Uterus (tissue), 4 donors: ENCODE results near the gene PLCG1. TPM values are rescaled to one million over a fixed set of nuclear protein-coding genes. Genes with fewer than 3 reads are reported as not detected.

Experiments
- DNase-seq, 2 donors: peaks; one replicate each; pipeline ENCODE4 v3.0.0-alpha.2; 2019 to 2020
- H3K27ac ChIP-seq, 2 donors: fragments of 200-600 bp; sonication (generic); 1 replicate in 1 of 2; 2 replicates in 1 of 2; pipeline ENCODE4 v1.5.1; 2016 to 2018
- H3K27me3 ChIP-seq, 2 donors: fragments of 200-600 bp; sonication (generic); one replicate each; pipeline ENCODE4 v1.5.1; 2018 to 2019; ENCODE audit warnings: control low read depth in 1 of 2
- H3K36me3 ChIP-seq, 2 donors: fragments of 200-600 bp; sonication (generic); one replicate each; pipeline ENCODE4 v1.5.1; 2019; ENCODE audit warnings: control low read depth in 1 of 2
- H3K4me1 ChIP-seq, 2 donors: fragments of 200-600 bp; sonication (generic); one replicate each; pipeline ENCODE4 v1.5.1; 2018 to 2019; ENCODE audit warnings: control low read depth in 1 of 2
- H3K4me3 ChIP-seq, 2 donors: fragments of 200-600 bp; sonication (generic); 1 replicate in 1 of 2; 2 replicates in 1 of 2; pipeline ENCODE4 v1.5.1; 2018 to 2019; ENCODE audit warnings: mild to moderate bottlenecking in 1 of 2
- H3K9me3 ChIP-seq, 2 donors: fragments of 200-600 bp; sonication (generic); one replicate each; pipeline ENCODE4 v1.5.1; 2019; ENCODE audit warnings: control low read depth in 1 of 2
- POLR2A ChIP-seq, 2 donors: fragments of 450-650 bp; IDR thresholded peaks; one replicate each; pipeline ENCODE4 v1.6.1; 2016; ENCODE audit warnings: antibody characterized with exemption in 2 of 2, mild to moderate bottlenecking in 1 of 2, moderate library complexity in 1 of 2
- intact Hi-C: fragments of 100-400 bp; cut with DNase I; formaldehyde crosslinking; loops from one replicate; pipeline ENCODE4 v1.15.1; 2023; ENCODE audit warnings: low total_unique reads
- total RNA-seq, 4 donors: library from RNA; depleted of rRNA in 3 of 4; stranded (reverse); fragments of >200 nt in 3 of 4; gene quantifications; one replicate each; pipeline versions ENCODE4 v1.1.0 to v1.2.4, GENCODE V29; 2014 to 2023
- TF ChIP-seq, protein P1 (sequence below), 4 experiments: fragments of 200-600 bp in 2 of 4; fragments of 450-650 bp in 2 of 4; sonication (generic) in 2 of 4; IDR thresholded peaks; one replicate each; pipeline ENCODE4 v1.5.1; 2016 to 2019; ENCODE audit warnings: antibody characterized with exemption in 4 of 4, mild to moderate bottlenecking in 2 of 4, moderate library complexity in 1 of 4
- donor health status: DM: yes; HTN: yes; CAD: no.

Gene PLCG1
- total RNA-seq, 4 donors from 2014 or later, result 38.8 to 180 (median 138) TPM

- Histone ChIP-seq H3K36me3 (no peaks in the 10 kb centered on the region), H3K9me3 (no peaks in the 10 kb centered on the region), H3K4me1 (no peaks in the 10 kb centered on the region), H3K27ac (peak overlapping the region in 1 of 2 donors; percentile 2), H3K27me3 (no peaks in the 10 kb centered on the region), H3K4me3 (no peak overlapping the region)
- TF ChIP-seq, protein P1, sequence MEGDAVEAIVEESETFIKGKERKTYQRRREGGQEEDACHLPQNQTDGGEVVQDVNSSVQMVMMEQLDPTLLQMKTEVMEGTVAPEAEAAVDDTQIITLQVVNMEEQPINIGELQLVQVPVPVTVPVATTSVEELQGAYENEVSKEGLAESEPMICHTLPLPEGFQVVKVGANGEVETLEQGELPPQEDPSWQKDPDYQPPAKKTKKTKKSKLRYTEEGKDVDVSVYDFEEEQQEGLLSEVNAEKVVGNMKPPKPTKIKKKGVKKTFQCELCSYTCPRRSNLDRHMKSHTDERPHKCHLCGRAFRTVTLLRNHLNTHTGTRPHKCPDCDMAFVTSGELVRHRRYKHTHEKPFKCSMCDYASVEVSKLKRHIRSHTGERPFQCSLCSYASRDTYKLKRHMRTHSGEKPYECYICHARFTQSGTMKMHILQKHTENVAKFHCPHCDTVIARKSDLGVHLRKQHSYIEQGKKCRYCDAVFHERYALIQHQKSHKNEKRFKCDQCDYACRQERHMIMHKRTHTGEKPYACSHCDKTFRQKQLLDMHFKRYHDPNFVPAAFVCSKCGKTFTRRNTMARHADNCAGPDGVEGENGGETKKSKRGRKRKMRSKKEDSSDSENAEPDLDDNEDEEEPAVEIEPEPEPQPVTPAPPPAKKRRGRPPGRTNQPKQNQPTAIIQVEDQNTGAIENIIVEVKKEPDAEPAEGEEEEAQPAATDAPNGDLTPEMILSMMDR (IDR thresholded peaks at IDR 0.05), result no peak
- no peak for TF ChIP-seq POLR2A (IDR thresholded peaks at IDR 0.05)
- intact Hi-C loops, result no loop called here
- no peak for DNase-seq
Measured at GRCh38 chr20:41222296-41222695, 85.0 kb downstream of the PLCG1 start.

- TF ChIP-seq POLR2A (IDR thresholded peaks at IDR 0.05), result no peak
- Histone ChIP-seq H3K4me3 (no peak overlapping the region), H3K36me3 (no peaks in the 10 kb centered on the region), H3K27ac (peak overlapping the region in 1 of 2 donors; percentile 2), H3K27me3 (no peaks in the 10 kb centered on the region), H3K9me3 (no peaks in the 10 kb centered on the region), H3K4me1 (no peaks in the 10 kb centered on the region)
- intact Hi-C loops, result no loop called here
- no peak for DNase-seq
Measured at GRCh38 chr20:41222703-41223102, 85.4 kb downstream of the PLCG1 start.

DNA sequence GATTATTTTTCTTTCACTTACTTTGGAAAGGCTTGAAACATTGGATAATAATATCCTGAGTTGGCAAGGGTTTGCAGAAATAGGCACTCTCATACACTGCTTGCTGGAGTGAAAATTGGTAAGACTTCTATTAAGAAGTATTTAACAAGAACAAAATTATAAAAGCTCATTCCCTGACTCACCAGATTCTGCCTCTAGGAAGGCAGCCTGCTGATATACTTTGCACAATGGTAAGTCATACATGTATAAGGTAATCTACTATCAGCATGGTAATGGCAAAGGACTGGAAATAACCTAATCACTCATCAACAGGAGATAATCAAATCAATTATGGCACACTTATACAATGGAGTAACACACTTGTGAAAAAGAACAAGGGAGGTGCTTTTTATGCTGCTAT lies 85.8 kb downstream of the PLCG1 start:
- H3K36me3 ChIP-seq, result no peaks in the 10 kb centered on the region
- intact Hi-C loops, result no loop called here
- TF ChIP-seq, protein P1 (IDR thresholded peaks at IDR 0.05), result no peak
- TF ChIP-seq POLR2A (IDR thresholded peaks at IDR 0.05), result no peak
- peak overlapping the region in 1 of 2 donors; percentile 2 for H3K27ac ChIP-seq
- H3K9me3 ChIP-seq, result no peaks in the 10 kb centered on the region
- no peaks in the 10 kb centered on the region for H3K27me3 ChIP-seq
- no peak overlapping the region for H3K4me3 ChIP-seq
- no peak for DNase-seq
- no peaks in the 10 kb centered on the region for H3K4me1 ChIP-seq

DNA sequence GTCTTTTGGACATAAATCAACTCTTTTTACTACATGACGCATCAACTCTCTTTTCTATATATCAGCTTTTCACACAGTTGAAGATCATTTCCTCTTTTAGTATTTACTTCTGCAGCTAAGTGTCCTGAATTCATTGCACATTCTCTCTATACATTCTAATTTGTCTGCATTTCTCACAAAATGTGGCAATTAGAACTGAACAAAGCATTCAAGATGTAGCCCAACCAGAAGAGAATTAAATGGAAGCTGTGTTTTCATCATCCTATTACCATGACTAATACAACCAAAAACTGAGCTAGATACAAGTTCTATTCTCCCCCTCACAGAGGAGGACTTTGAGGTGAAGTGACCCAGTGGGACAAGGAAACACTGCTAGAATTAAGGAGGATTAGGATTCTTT lies 86.9 kb downstream of the PLCG1 start:
- TF ChIP-seq, protein P1 (IDR thresholded peaks at IDR 0.05), result no peak
- TF ChIP-seq POLR2A (IDR thresholded peaks at IDR 0.05), result no peak
- no peaks in the 10 kb centered on the region for H3K27me3 ChIP-seq
- no peak overlapping the region for H3K27ac ChIP-seq
- H3K4me1 ChIP-seq, result no peaks in the 10 kb centered on the region
- DNase-seq, result no peak
- no peaks in the 10 kb centered on the region for H3K36me3 ChIP-seq
- H3K9me3 ChIP-seq, result no peaks in the 10 kb centered on the region
- H3K4me3 ChIP-seq, result no peak overlapping the region
- intact Hi-C loops, result no loop called here

DNA sequence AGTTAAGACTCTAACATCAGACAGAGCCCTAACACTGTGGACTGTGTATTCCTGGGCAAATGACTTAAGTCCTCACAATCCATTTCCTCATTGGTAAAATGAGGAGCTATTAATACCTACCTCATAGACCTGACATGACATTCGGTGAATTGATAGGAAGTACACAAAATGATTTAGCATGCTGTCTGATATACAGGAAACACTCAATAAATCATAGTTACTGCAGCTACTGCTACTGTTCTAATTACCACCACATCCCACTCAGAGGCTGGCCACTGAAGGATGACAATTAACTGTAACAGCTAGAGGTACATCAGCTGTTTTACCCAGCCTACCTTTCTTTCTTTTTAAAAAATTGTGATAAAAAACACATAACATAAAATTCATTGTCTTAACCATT lies 87.7 kb downstream of the PLCG1 start:
- no peak overlapping the region for H3K27ac ChIP-seq
- no peaks in the 10 kb centered on the region for H3K36me3 ChIP-seq
- TF ChIP-seq POLR2A (IDR thresholded peaks at IDR 0.05), result no peak
- TF ChIP-seq, protein P1 (IDR thresholded peaks at IDR 0.05), result no peak
- no peaks in the 10 kb centered on the region for H3K9me3 ChIP-seq
- H3K4me1 ChIP-seq, result no peaks in the 10 kb centered on the region
- no peak for DNase-seq
- intact Hi-C loops, result no loop called here
- H3K4me3 ChIP-seq, result no peak overlapping the region
- no peaks in the 10 kb centered on the region for H3K27me3 ChIP-seq

DNA sequence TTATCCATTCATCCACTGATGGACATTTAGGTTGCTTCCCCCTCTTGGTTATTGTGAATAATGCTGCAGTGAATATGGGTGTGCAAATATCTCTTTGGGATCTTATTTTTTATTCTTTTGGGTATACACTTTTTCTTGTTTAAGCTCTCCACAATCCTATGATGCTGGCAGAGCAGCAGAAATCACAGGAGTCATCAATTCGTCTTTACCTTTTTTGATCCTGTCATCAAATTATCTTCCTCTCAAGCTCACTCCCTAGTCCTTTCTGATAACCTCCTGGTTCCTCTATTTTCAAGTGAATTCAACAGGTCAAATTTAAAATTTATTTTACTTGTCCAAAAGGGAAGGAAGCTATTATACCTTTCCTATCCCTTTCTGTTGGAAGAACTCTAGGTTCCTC lies 89.1 kb downstream of the PLCG1 start:
- H3K27me3 ChIP-seq, result no peaks in the 10 kb centered on the region
- no peaks in the 10 kb centered on the region for H3K9me3 ChIP-seq
- DNase-seq, result no peak
- intact Hi-C loops, result no loop called here
- no peaks in the 10 kb centered on the region for H3K4me1 ChIP-seq
- H3K36me3 ChIP-seq, result no peaks in the 10 kb centered on the region
- H3K27ac ChIP-seq, result no peak overlapping the region
- no peak overlapping the region for H3K4me3 ChIP-seq
- TF ChIP-seq POLR2A (IDR thresholded peaks at IDR 0.05), result no peak
- TF ChIP-seq, protein P1 (IDR thresholded peaks at IDR 0.05), result no peak
